ENCODE data around the gene PEX11B.

The PEX11B gene

GRCh38 chr1:145960468-145961108 lies 42.1 kb upstream of the PEX11B start (continued):
- no peak for TF ChIP-seq ZNF626 (tag by site-specific recombination; IDR thresholded peaks at IDR 0.05)
- TF ChIP-seq ZNF513 (tag by site-specific recombination; IDR thresholded peaks at IDR 0.05), result no peak
- TF ChIP-seq OVOL3 (tag by site-specific recombination; IDR thresholded peaks at IDR 0.05), result no peak
- peak; percentile 34; the same call in 1 of the 2 replicates for TF ChIP-seq ZBTB7A (tag by site-specific recombination; IDR thresholded peaks at IDR 0.05; ENCODE audit: low read depth)
- peak; percentile 89 for TF ChIP-seq ZNF423 (tag by site-specific recombination; IDR thresholded peaks at IDR 0.05)
- no peak for TF ChIP-seq GFI1B (tag by site-specific recombination; IDR thresholded peaks at IDR 0.05)
- TF ChIP-seq, protein P1, sequence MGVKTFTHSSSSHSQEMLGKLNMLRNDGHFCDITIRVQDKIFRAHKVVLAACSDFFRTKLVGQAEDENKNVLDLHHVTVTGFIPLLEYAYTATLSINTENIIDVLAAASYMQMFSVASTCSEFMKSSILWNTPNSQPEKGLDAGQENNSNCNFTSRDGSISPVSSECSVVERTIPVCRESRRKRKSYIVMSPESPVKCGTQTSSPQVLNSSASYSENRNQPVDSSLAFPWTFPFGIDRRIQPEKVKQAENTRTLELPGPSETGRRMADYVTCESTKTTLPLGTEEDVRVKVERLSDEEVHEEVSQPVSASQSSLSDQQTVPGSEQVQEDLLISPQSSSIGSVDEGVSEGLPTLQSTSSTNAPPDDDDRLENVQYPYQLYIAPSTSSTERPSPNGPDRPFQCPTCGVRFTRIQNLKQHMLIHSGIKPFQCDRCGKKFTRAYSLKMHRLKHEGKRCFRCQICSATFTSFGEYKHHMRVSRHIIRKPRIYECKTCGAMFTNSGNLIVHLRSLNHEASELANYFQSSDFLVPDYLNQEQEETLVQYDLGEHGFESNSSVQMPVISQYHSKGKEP (tag by site-specific recombination; IDR thresholded peaks at IDR 0.05), result no peak
- TF ChIP-seq ZNF555 (tag by site-specific recombination; conservative IDR thresholded peaks at IDR 0.05), result no peak
- TF ChIP-seq ZNF266 (tag by site-specific recombination; IDR thresholded peaks at IDR 0.05; ENCODE audit: low read depth), result no peak
- TF ChIP-seq SP7 (tag by site-specific recombination; IDR thresholded peaks at IDR 0.05), result peak; percentile 70

- H3K36me3 ChIP-seq (ENCODE audit: control insufficient read depth in 2 of 2, insufficient read depth in 1 of 2, low read length in 2 of 2), result no peaks in the 10 kb centered on the region
- ChIA-PET CTCF (interaction anchor here (0.5 kb wide), 1 partner anchor 13 kb away, joined by 3 read pairs; no protein-coding TSS in a partner anchor), POLR2A (interaction anchor here (0.6 to 0.9 kb wide), 2 partner anchors 68 to 101 kb away, joined by 3 read pairs; no protein-coding TSS in a partner anchor)
- H3K27ac ChIP-seq (ENCODE audit: extremely low read depth, low read depth, low read length), result no peak overlapping the region; the same call in 1 of the 2 replicates
- H3K9me3 ChIP-seq (ENCODE audit: control insufficient read depth, insufficient read depth, low read depth, low read length), result no peaks in the 10 kb centered on the region
- H3K4me1 ChIP-seq (ENCODE audit: control insufficient read depth, insufficient read depth, low read length), result peaks cover 12% of the 10 kb centered on the region
- peak overlapping the region; percentile 56 for H3K4me3 ChIP-seq (ENCODE audit: low read depth, low read length)
- no peak for TF ChIP-seq ZNF501 (tag by site-specific recombination; IDR thresholded peaks at IDR 0.05)
- TF ChIP-seq OSR2 (tag by site-specific recombination; IDR thresholded peaks at IDR 0.05), result no peak
- no peak for TF ChIP-seq ZNF747 (tag by site-specific recombination; IDR thresholded peaks at IDR 0.05)
- no peak for TF ChIP-seq ZNF37A (tag by site-specific recombination; IDR thresholded peaks at IDR 0.05)
- TF ChIP-seq ZNF341 (tag by site-specific recombination; IDR thresholded peaks at IDR 0.05; ENCODE audit: low read depth), result no peak
- TF ChIP-seq ZNF366 (tag by site-specific recombination; conservative IDR thresholded peaks at IDR 0.05), result no peak
- no peak for TF ChIP-seq PRDM2 (tag by site-specific recombination; IDR thresholded peaks at IDR 0.05; ENCODE audit: borderline replicate concordance)
- no peak for TF ChIP-seq ZNF202 (tag by site-specific recombination; IDR thresholded peaks at IDR 0.05; ENCODE audit: borderline replicate concordance)
- TF ChIP-seq ZNF791 (tag by site-specific recombination; IDR thresholded peaks at IDR 0.05), result no peak
- TF ChIP-seq, protein P2, sequence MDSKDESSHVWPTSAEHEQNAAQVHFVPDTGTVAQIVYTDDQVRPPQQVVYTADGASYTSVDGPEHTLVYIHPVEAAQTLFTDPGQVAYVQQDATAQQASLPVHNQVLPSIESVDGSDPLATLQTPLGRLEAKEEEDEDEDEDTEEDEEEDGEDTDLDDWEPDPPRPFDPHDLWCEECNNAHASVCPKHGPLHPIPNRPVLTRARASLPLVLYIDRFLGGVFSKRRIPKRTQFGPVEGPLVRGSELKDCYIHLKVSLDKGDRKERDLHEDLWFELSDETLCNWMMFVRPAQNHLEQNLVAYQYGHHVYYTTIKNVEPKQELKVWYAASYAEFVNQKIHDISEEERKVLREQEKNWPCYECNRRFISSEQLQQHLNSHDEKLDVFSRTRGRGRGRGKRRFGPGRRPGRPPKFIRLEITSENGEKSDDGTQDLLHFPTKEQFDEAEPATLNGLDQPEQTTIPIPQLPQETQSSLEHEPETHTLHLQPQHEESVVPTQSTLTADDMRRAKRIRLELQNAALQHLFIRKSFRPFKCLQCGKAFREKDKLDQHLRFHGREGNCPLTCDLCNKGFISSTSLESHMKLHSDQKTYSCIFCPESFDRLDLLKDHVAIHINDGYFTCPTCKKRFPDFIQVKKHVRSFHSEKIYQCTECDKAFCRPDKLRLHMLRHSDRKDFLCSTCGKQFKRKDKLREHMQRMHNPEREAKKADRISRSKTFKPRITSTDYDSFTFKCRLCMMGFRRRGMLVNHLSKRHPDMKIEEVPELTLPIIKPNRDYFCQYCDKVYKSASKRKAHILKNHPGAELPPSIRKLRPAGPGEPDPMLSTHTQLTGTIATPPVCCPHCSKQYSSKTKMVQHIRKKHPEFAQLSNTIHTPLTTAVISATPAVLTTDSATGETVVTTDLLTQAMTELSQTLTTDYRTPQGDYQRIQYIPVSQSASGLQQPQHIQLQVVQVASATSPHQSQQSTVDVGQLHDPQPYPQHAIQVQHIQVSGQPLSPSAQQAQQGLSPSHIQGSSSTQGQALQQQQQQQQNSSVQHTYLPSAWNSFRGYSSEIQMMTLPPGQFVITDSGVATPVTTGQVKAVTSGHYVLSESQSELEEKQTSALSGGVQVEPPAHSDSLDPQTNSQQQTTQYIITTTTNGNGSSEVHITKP (tag by site-specific recombination; IDR thresholded peaks at IDR 0.05), result no peak
- no peak for TF ChIP-seq ZNF138 (tag by site-specific recombination; IDR thresholded peaks at IDR 0.05; ENCODE audit: borderline replicate concordance)
- no peak for TF ChIP-seq ZNF473 (tag by site-specific recombination; IDR thresholded peaks at IDR 0.05)
- TF ChIP-seq ZNF350 (tag by site-specific recombination; IDR thresholded peaks at IDR 0.05), result no peak
- no peak for TF ChIP-seq KLF10 (tag by site-specific recombination; IDR thresholded peaks at IDR 0.05)
These were observed 41.5 kb upstream of the PEX11B start for GRCh38 chr1:145959957-145960467.

Data from HEK293 (cell line).